ENCODE measurements around the gene CD320.
"Not testable (repeated sequence)": the region's sequence is repeated elsewhere in the genome, so short reads cannot be mapped to it uniquely, and the experiment has no call there.

The CD320 gene

GRCh38 chr19:8332976-8333766, 25.0 kb upstream of the CD320 start:
- no peak for DNase-seq

GRCh38 chr19:8331263-8331845, 23.2 kb upstream of the CD320 start:
- no peak for DNase-seq

- no peak for DNase-seq
Measured at GRCh38 chr19:8329996-8330395, 21.8 kb upstream of the CD320 start.

GRCh38 chr19:8325454-8325853, 17.3 kb upstream of the CD320 start:
- no peak for DNase-seq

- DNase-seq = peak; percentile 22
Measured at GRCh38 chr19:8324186-8325050, 16.3 kb upstream of the CD320 start.

GRCh38 chr19:8323781-8324185, 15.6 kb upstream of the CD320 start:
- peak; percentile 21 for DNase-seq

GRCh38 chr19:8322638-8322997, 14.5 kb upstream of the CD320 start:
- no peak for DNase-seq

- DNase-seq = no peak
Measured at GRCh38 chr19:8321986-8322637, 14.0 kb upstream of the CD320 start.

- DNase-seq = peak; percentile 97
Measured at GRCh38 chr19:8321067-8321985, 13.2 kb upstream of the CD320 start, which contains the start of the genes NDUFA7 and RPS28. Gene NDUFA7, minus strand, starts transcription at chr19:8321375. Its CDS starts 17 bp downstream, at chr19:8321358. Gene RPS28, plus strand, starts transcription at chr19:8321496. Its CDS starts 35 bp downstream, at chr19:8321531.

GRCh38 chr19:8320564-8321066, 12.5 kb upstream of the CD320 start:
- DNase-seq = peak; percentile 12

- DNase-seq = no peak
Measured at GRCh38 chr19:8319807-8320520, 11.8 kb upstream of the CD320 start.

GRCh38 chr19:8318835-8319234, 10.7 kb upstream of the CD320 start:
- not testable (repeated sequence) for DNase-seq

GRCh38 chr19:8316351-8317125, 8.4 kb upstream of the CD320 start:
- no peak for DNase-seq

- not testable (repeated sequence) for DNase-seq
Measured at GRCh38 chr19:8314981-8315640, 7.0 kb upstream of the CD320 start.

- no peak for DNase-seq
Measured at GRCh38 chr19:8311461-8312260, 3.5 kb upstream of the CD320 start.

- no peak for DNase-seq
Measured at GRCh38 chr19:8310342-8311055, 2.3 kb upstream of the CD320 start.

- DNase-seq = no peak
Measured at GRCh38 chr19:8308891-8309291, 733 bp upstream of the CD320 start.

GRCh38 chr19:8307400-8307964, 676 bp downstream of the CD320 start:
- DNase-seq = peak; percentile 8

Measured in activated CD4-positive, alpha-beta T cell treated with anti-CD3 and anti-CD28 coated beads, Interleukin-2, amount 50 U/mL, for 16 hours (primary cell).